Measurements from ENCODE around the gene MYCBP2.

The MYCBP2 gene

GRCh38 chr13:77265336-77265735, 61.6 kb downstream of the MYCBP2 start:
- POLR2A ChIA-PET: no interaction called here
- Histone ChIP-seq H3K27ac (ENCODE audit: extremely low read depth, low read depth, low read length) (no peak overlapping the region), H3K4me1 (ENCODE audit: control insufficient read depth, insufficient read depth, low read length) (no peaks in the 10 kb centered on the region), H3K9me3 (ENCODE audit: control insufficient read depth, insufficient read depth, low read depth, low read length) (no peaks in the 10 kb centered on the region), H3K36me3 (ENCODE audit: control insufficient read depth in 2 of 2, insufficient read depth in 1 of 2, low read length in 2 of 2) (peaks cover 0 to 30% of the 10 kb centered on the region in 2 experiments; a peak in 1 of 3 replicates), H3K4me3 (ENCODE audit: low read depth, low read length) (no peak overlapping the region)
- CTCF ChIA-PET: no interaction called here
- TF ChIP-seq TRIM28 (IDR thresholded peaks at IDR 0.05; ENCODE audit: borderline replicate concordance, low read length) (0 out of 2 replicates have a peak, but pooled peaks have one; percentile 43), TCF7L2 (IDR thresholded peaks at IDR 0.05; ENCODE audit: borderline replicate concordance, low read depth, low read length) (0 out of 2 replicates have a peak, but pooled peaks have one; percentile 49), ZNF610 (tag by site-specific recombination; IDR thresholded peaks at IDR 0.05; ENCODE audit: borderline replicate concordance) (no peak), ZIC2 (tag by site-specific recombination; IDR thresholded peaks at IDR 0.05) (no peak), PRDM6 (tag by site-specific recombination; IDR thresholded peaks at IDR 0.05) (peak; percentile 51), ZNF354C (tag by site-specific recombination; IDR thresholded peaks at IDR 0.05; ENCODE audit: borderline replicate concordance, low read depth) (no peak), SETDB1 (IDR thresholded peaks at IDR 0.05; ENCODE audit: insufficient read length, low read length) (peak; percentile 41)

GRCh38 chr13:77262198-77262597, 64.7 kb downstream of the MYCBP2 start:
- Histone ChIP-seq H3K4me1 (ENCODE audit: control insufficient read depth, insufficient read depth, low read length) (no peaks in the 10 kb centered on the region), H3K4me3 (ENCODE audit: low read depth, low read length) (no peak overlapping the region), H3K27ac (ENCODE audit: extremely low read depth, low read depth, low read length) (no peak overlapping the region), H3K9me3 (ENCODE audit: control insufficient read depth, insufficient read depth, low read depth, low read length) (no peaks in the 10 kb centered on the region), H3K36me3 (ENCODE audit: control insufficient read depth in 2 of 2, insufficient read depth in 1 of 2, low read length in 2 of 2) (peaks cover 0 to 33% of the 10 kb centered on the region in 2 experiments; a peak in 1 of 3 replicates)
- ChIA-PET POLR2A (no interaction called here), CTCF (interaction anchor here (0.8 kb wide), 1 partner anchor 578 kb away, joined by 4 read pairs; no protein-coding TSS in a partner anchor)
- TF ChIP-seq ZNF26 (tag by site-specific recombination; IDR thresholded peaks at IDR 0.05) (no peak), ZNF214 (tag by site-specific recombination; IDR thresholded peaks at IDR 0.05; ENCODE audit: borderline replicate concordance) (no peak), ZNF548 (tag by site-specific recombination; IDR thresholded peaks at IDR 0.05) (no peak), SCRT2 (tag by site-specific recombination; IDR thresholded peaks at IDR 0.05) (no peak), ZNF366 (tag by site-specific recombination; conservative IDR thresholded peaks at IDR 0.05) (no peak), ZNF221 (tag by site-specific recombination; IDR thresholded peaks at IDR 0.05; ENCODE audit: borderline replicate concordance) (no peak), ATF2 (tag by site-specific recombination; IDR thresholded peaks at IDR 0.05; ENCODE audit: low read depth) (no peak), ZBTB49 (tag by site-specific recombination; IDR thresholded peaks at IDR 0.05; ENCODE audit: low read depth) (no peak)

Measured in HEK293 (cell line).